NCI-H524 treated with DMSO at 0.1 percent for 48 hours (cell line): ENCODE data around the gene SNAPC1.
"Not testable (repeated sequence)": the region's sequence is repeated elsewhere in the genome, so short reads cannot be mapped to it uniquely, and the experiment has no call there.

ENCODE experiments used
- DNase-seq: peaks from one replicate; lab custom pipeline; 2025; lab: John Stamatoyannopoulos, UW

SNAPC1 gene

DNA sequence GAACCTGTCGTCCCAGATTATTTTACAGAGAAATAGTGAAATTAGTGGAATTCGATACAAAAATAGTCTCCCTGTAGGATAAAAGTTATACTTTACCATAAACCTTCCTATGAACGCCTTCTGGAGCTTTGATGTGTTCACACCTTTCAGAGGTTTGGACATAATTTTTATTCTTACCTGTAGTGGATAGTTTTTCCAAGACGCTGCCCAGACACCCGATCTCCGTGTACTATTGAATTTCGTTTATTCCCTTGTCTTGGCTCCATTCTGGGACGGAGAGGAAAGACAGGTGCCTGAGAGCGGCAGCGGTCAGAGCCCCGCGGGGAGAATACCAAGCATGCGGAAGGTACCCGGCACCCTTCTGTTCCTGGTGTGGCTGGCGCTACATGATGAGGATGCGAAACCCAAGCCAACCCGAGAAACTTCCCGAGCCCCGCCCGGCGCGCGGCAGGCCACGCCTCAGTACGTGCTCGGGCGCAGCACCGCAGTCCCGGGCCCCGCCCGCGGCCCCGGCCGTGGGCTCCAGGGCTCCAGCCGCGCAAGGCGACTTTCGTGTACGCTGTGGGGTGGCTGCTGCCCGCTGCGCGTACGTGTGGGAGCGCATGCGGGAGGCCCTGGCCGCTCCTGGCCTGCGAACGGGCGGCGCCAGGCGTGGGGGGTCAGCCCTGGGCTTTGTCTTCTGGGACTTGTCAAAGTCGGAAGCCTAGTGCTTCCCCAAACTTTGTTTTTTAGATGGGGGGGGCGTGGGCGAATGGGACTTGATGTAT lies 11.3 kb upstream of the SNAPC1 start:
- DNase-seq: peak; percentile 54

DNA sequence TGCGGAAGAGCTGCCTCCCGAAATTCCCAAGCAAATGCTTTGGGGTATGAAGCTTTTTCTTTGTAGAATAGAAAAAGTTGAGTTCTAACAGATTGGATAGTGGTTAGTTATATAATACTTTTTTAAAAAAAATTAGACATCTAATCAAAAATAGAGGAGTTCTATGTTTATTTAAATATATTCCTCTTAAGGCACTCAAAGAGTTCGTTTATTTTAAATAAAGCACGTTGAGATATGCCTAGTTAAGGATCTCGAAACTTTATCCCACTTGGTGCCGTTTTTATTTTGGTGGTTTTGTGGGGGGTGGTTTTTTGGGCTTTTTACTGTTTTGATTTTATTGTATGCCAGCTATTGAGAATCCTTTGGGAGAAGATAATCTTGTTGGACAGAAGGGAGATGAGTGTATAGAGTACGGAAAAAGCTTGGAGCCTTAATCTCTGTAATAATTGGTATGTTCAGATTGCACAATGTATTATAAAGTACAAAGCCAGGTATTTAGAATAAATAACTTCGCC lies 10.7 kb upstream of the SNAPC1 start:
- no peak for DNase-seq

- no peak for DNase-seq
These were observed 9.6 kb upstream of the SNAPC1 start for GRCh38 chr14:61752626-61753025.

DNA sequence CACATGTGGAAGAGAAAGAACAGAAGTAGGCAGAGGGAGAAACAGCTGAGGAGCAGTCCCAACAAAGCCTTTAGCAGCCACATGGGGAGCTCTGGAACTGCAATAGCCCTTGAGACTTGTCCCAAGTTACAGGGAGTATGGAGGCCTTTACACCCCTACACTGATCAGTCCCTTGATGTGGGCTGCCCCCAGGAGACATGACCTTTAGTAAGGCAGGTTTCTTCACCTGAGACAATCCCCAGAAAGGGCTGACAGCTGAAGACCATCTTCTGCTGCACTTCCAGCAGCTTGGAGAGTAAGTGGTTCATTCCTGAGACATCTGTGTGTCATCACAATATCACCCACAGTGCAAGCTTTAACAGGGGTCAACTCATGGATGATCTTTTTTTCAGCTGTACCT lies 8.6 kb upstream of the SNAPC1 start:
- no peak for DNase-seq

- DNase-seq: no peak
These were observed 7.4 kb upstream of the SNAPC1 start for GRCh38 chr14:61754627-61755381.

- not testable (repeated sequence) for DNase-seq
These were observed 6.9 kb upstream of the SNAPC1 start for GRCh38 chr14:61755382-61755742.

DNA sequence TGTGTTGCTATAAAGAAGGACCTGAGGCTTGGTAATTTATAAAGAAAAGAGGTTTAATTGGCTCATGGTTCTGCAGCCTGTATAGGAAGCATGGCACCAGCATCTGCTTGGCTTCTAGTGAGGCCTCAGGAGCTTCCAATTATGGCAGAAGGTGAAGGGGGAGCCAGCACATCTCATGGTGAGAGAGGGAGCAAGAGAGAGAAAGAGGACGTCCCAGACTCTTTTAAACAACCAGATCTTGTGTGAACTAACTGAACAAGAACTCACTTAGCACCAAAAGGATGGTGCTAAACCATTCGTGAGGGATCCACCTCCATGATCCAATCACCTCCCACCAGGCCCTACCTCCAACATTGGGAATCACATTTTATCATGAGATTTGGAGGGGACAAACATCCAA lies 6.1 kb upstream of the SNAPC1 start:
- no peak for DNase-seq

GRCh38 chr14:61759878-61760277 lies 2.3 kb upstream of the SNAPC1 start:
- no peak for DNase-seq

DNA sequence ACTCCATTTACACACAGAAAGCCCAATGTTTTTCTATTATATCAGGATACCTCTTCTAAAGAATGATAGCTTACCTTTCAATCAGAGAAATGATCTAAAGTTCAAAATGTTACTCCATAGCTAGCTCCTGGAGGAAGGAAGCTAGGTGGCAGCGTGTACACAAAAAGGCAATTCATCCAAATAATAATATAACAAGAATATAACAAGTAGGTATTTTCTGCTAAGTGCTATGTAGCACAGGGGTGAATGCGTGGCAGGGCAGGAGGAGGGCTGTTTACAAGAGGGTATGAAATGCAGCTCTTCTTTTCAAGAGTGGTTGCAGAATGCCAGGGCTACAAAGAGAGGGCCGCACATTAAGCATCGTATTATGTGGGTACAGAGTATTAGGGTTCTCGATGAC lies 663 bp upstream of the SNAPC1 start:
- no peak for DNase-seq

DNA sequence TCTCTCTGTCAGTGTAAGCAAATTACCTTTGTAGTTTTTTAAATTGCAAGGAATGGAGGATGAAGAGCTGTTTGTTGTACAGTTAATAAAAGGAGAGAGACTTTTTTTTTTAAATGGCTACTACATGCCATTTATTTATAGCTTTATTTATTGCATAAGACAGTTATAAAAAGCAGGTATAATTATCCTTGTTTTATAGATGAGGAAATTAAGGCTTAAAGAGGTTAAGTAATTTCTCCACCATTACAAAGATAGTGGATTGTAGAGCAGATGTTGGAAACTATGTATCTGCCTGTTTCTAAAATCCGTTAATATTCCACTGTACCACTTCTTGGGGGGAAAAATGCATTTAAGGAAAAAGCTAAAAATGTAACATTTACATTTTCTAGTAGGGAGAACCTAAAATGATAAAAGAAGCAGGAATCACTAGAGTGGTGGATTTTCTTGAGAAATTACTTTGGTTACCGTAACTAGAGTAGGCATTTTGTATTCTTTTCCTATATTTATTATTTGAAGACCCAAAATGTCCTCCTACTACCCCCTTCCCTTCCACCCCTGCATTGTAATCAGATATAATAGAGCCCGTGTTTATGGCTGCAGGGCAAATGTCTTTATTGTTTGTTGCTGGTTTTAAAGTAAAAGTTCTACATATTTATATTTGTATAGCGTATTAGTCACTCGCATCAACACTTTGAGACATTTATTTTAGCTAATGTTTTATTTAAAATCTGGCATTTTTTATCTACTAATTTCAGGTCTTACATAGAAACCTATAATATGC lies 2.3 kb downstream of the SNAPC1 start:
- no peak for DNase-seq

GRCh38 chr14:61765225-61765943 lies 3.2 kb downstream of the SNAPC1 start:
- no peak for DNase-seq

GRCh38 chr14:61766151-61766550 lies 3.9 kb downstream of the SNAPC1 start:
- DNase-seq: no peak

- no peak for DNase-seq
These were observed 6.0 kb downstream of the SNAPC1 start for GRCh38 chr14:61768240-61768639.

GRCh38 chr14:61769893-61770292 lies 7.7 kb downstream of the SNAPC1 start:
- DNase-seq: no peak

DNA sequence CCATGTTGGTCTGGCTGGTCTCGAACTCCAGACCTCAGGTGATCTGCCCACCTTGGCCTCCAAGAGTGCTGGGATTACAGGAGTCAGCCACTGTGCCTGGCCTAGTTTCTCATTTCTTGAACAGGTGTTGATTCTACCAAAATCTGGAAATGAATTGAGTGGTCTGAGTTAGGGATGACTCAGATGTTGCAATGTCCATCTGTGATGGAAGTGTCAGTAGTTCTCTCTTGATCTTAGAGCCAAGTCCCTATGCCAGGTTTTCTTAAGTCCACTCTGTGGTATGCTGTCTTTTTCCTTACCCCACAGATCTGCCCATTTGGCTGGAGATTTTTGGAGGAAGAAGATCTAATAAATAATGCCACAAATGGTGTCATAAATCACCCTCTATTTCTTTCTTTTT lies 12.6 kb downstream of the SNAPC1 start:
- no peak for DNase-seq

GRCh38 chr14:61780125-61780524 lies 17.9 kb downstream of the SNAPC1 start:
- DNase-seq: no peak

- no peak for DNase-seq
These were observed 35.1 kb downstream of the SNAPC1 start for GRCh38 chr14:61797309-61797708.

GRCh38 chr14:61802010-61802568 lies 39.9 kb downstream of the SNAPC1 start:
- DNase-seq: no peak

GRCh38 chr14:61803755-61804154 lies 41.5 kb downstream of the SNAPC1 start:
- no peak for DNase-seq

- DNase-seq: no peak
These were observed 43.2 kb downstream of the SNAPC1 start for GRCh38 chr14:61805451-61805850.

GRCh38 chr14:61811882-61812346 lies 49.7 kb downstream of the SNAPC1 start:
- DNase-seq: no peak
